WERI-Rb-1 (cell line): ENCODE results near the gene LZTFL1.

ENCODE experiments used
- DNase-seq: peaks from one replicate; pipeline ENCODE4 v3.0.0-alpha.2; 2020
- H3K27ac ChIP-seq: fragments of 250-450 bp; sonication (Bioruptor Pico); 2 replicates; pipeline ENCODE4 v1.5.1; 2020; ENCODE audit warnings: mild to moderate bottlenecking, moderate library complexity
- H3K27me3 ChIP-seq: fragments of 250-450 bp; sonication (Bioruptor Pico); 2 replicates; pipeline ENCODE4 v1.5.1; 2021; ENCODE audit warnings: mild to moderate bottlenecking, low read depth, moderate library complexity; ENCODE audit not compliant: insufficient read depth, severe bottlenecking
- H3K36me3 ChIP-seq: fragments of 250-450 bp; sonication (Bioruptor Pico); 2 replicates; pipeline ENCODE4 v1.5.1; 2020; ENCODE audit warnings: mild to moderate bottlenecking, moderate library complexity
- H3K4me3 ChIP-seq: 2 replicates; pipeline ENCODE4 v1.5.1; 2011; ENCODE audit warnings: low read depth, mild to moderate bottlenecking, control low read depth, low read length
- H3K9me3 ChIP-seq: fragments of 250-450 bp; sonication (Bioruptor Pico); 2 replicates; pipeline ENCODE4 v1.5.1; 2021; ENCODE audit warnings: mild to moderate bottlenecking, moderate library complexity; ENCODE audit not compliant: severe bottlenecking
- TF ChIP-seq, protein P1 (sequence below): IDR thresholded peaks from 2 replicates; pipeline ENCODE4 v1.5.1; 2011; ENCODE audit warnings: low read depth, mild to moderate bottlenecking, control low read depth, inconsistent platforms, low read length

The LZTFL1 gene

GRCh38 chr3:45792516-45793172 is 49.3 kb downstream of the LZTFL1 start:
- peaks cover 4% of the 10 kb centered on the region for H3K9me3 ChIP-seq
- peaks cover 36% of the 10 kb centered on the region for H3K27me3 ChIP-seq
- H3K36me3 ChIP-seq = no peaks in the 10 kb centered on the region
- H3K27ac ChIP-seq = no peak overlapping the region
- no peak for DNase-seq
- TF ChIP-seq, protein P1, sequence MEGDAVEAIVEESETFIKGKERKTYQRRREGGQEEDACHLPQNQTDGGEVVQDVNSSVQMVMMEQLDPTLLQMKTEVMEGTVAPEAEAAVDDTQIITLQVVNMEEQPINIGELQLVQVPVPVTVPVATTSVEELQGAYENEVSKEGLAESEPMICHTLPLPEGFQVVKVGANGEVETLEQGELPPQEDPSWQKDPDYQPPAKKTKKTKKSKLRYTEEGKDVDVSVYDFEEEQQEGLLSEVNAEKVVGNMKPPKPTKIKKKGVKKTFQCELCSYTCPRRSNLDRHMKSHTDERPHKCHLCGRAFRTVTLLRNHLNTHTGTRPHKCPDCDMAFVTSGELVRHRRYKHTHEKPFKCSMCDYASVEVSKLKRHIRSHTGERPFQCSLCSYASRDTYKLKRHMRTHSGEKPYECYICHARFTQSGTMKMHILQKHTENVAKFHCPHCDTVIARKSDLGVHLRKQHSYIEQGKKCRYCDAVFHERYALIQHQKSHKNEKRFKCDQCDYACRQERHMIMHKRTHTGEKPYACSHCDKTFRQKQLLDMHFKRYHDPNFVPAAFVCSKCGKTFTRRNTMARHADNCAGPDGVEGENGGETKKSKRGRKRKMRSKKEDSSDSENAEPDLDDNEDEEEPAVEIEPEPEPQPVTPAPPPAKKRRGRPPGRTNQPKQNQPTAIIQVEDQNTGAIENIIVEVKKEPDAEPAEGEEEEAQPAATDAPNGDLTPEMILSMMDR = no peak
- H3K4me3 ChIP-seq = no peak overlapping the region

DNA sequence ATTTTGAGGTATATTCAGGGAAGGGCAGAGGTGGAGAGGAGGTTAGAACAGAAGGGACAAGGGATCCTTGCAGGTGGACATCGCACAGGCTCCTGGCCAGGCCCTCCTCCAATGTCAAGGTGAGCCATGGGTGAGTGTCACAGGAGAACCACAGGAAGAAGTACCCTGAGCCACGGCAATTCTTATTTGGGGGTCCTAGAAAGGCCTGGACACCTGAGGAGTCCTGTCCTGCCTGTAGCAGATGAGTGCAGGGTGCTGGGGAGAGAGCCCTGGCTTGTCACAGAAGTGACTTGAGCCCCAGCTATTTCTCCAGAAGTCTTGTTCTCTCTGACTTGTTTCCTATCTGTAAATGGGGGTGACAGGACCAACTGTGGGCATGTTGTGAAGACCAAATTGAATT is 49.9 kb downstream of the LZTFL1 start:
- H3K36me3 ChIP-seq = no peaks in the 10 kb centered on the region
- peaks cover 31% of the 10 kb centered on the region for H3K27me3 ChIP-seq
- H3K4me3 ChIP-seq = no peak overlapping the region
- H3K9me3 ChIP-seq = peaks cover 4% of the 10 kb centered on the region
- DNase-seq = no peak
- H3K27ac ChIP-seq = no peak overlapping the region
- TF ChIP-seq, protein P1 = no peak

- H3K9me3 ChIP-seq = peaks cover 4% of the 10 kb centered on the region
- H3K36me3 ChIP-seq = no peaks in the 10 kb centered on the region
- H3K4me3 ChIP-seq = no peak overlapping the region
- DNase-seq = no peak
- TF ChIP-seq, protein P1 = no peak
- H3K27me3 ChIP-seq = peaks cover 22% of the 10 kb centered on the region
- no peak overlapping the region for H3K27ac ChIP-seq
Observed at GRCh38 chr3:45790596-45790995, 51.3 kb downstream of the LZTFL1 start.

DNA sequence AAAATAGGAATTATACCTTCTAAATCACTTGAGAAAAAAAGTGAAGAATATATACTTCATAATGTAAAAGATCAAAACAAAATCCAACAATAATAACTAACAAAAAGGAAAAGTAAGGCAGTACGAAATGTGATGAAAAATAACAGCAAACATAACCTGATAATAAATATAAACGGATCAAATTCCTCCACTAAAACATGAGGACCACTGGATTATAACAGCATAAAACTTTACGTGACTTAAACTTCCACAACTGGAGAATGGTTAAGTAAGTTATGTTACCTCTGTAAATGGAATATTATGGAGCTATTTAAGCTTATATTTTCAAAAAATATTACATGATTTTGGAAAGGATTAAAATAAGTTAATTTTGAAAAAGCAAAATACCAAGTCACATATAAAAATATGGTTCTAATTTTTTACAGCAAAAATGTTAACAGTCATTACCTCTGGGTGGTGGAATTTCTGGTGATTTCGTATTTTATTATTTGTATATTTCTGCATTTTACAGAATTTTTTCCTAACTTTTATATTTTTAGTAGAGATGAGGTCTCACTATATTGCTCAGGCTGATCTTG is 52.6 kb downstream of the LZTFL1 start:
- no peak overlapping the region for H3K4me3 ChIP-seq
- no peak overlapping the region for H3K27ac ChIP-seq
- peaks cover 16% of the 10 kb centered on the region for H3K27me3 ChIP-seq
- TF ChIP-seq, protein P1 = no peak
- no peaks in the 10 kb centered on the region for H3K36me3 ChIP-seq
- peaks cover 9% of the 10 kb centered on the region for H3K9me3 ChIP-seq
- no peak for DNase-seq

DNA sequence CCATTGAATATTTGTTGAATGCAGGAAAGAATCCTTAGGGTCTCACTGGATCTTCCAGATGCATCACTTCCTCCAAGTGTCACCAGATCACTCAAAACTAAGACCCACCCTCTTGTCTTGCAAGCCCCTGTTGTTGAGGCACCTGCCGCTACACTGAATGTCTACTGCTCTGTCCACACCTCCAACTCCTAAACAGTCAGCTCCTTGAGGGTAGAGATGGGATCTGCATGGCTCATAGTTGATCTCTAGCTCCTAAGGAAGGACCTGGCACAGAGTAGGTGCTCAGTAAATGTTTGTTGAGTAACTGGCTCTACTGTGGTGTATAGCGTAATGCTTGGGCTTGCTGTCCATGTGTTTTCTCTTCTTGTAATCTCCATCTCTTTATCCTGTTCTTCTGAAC is 54.4 kb downstream of the LZTFL1 start:
- H3K36me3 ChIP-seq = no peaks in the 10 kb centered on the region
- H3K27me3 ChIP-seq = peaks cover 9% of the 10 kb centered on the region
- TF ChIP-seq, protein P1 = no peak
- no peak for DNase-seq
- H3K9me3 ChIP-seq = peaks cover 9% of the 10 kb centered on the region
- H3K27ac ChIP-seq = no peak overlapping the region
- no peak overlapping the region for H3K4me3 ChIP-seq
